Peyer's patch (tissue), 4 donors: ENCODE results near the gene IPO4.

Source experiments
- CTCF ChIP-seq, 6 experiments: fragments of 450-650 bp in 4 of 6; fragments of 200-600 bp in 2 of 6; sonication (generic) in 1 of 6; IDR thresholded peaks; one replicate each; pipeline ENCODE4 v1.5.1; 2017 to 2019; ENCODE audit warnings: antibody characterized with exemption in 6 of 6, mild to moderate bottlenecking in 3 of 6, moderate library complexity in 1 of 6
- POLR2A ChIP-seq, 2 donors: fragments of 450-650 bp; IDR thresholded peaks; one replicate each; pipeline ENCODE4 v1.5.1; 2017; ENCODE audit warnings: antibody characterized with exemption in 2 of 2, mild to moderate bottlenecking in 2 of 2, moderate library complexity in 2 of 2

GRCh38 chr14:24219521-24219920 is 30.9 kb upstream of the IPO4 start:
- TF ChIP-seq CTCF (IDR thresholded peaks at IDR 0.05) (no peak), POLR2A (IDR thresholded peaks at IDR 0.05) (no peak)
